GM21786 (cell line): ENCODE data around the gene RNF44.

ENCODE experiments used
- ATAC-seq: cut with Tn5 transposase; IDR thresholded peaks from one replicate; pipeline ENCODE4 v1.9.1; 2021; ENCODE audit not compliant: unreplicated experiment

The RNF44 gene

DNA sequence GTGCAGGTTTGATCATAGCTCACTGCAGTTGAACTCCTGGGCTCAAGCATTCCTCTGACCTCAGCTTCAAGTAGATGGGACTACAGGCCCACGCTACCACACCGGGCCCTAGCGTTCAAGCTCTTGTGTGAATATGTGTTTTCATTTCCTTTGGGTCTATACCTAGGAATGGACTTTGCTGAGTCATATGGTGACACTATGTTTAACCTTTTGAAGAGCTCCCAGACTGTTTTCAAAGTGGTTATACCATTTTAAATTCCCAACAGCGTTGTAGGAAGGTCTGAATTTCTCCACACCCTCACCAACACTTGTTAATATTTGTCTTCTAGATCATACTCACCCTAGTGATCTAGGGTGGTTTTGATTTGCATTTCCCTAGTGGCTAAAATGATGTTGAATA, 55.5 kb downstream of the RNF44 start:
- ATAC-seq = no peak
